H1 (cell line): ENCODE measurements around the gene ADH4.

Experiments
- CTBP2 ChIP-seq: IDR thresholded peaks from 2 replicates; pipeline ENCODE4 v1.7.0; 2011; ENCODE audit warnings: borderline replicate concordance, mild to moderate bottlenecking, moderate library complexity, mixed read lengths, low read length; ENCODE audit not compliant: insufficient read depth, insufficient read length
- HDAC2 ChIP-seq, 2 experiments: fragments of 300-600 bp in 1 of 2; sonication (generic) in 1 of 2; IDR thresholded peaks; 2 replicates each; pipeline ENCODE4 v1.6.1; 2011 to 2012; ENCODE audit warnings: low read depth in 2 of 2, low read length in 2 of 2, mild to moderate bottlenecking in 2 of 2, moderate library complexity in 2 of 2, borderline replicate concordance in 1 of 2, inconsistent platforms in 1 of 2
- NRF1 ChIP-seq: IDR thresholded peaks from 2 replicates; pipeline ENCODE4 v1.6.1; 2011; ENCODE audit warnings: mild to moderate bottlenecking, low read depth, low read length, improper control_type of control experiment
- POLR2AphosphoS5 ChIP-seq: IDR thresholded peaks from 2 replicates; pipeline ENCODE4 v1.6.1; 2011; ENCODE audit warnings: low read depth, low read length
- RAD21 ChIP-seq, 2 experiments: IDR thresholded peaks in 1 of 2; conservative IDR thresholded peaks in 1 of 2; 2 replicates each; pipeline ENCODE4 v1.6.1; 2011; ENCODE audit warnings: low read depth in 2 of 2, low read length in 2 of 2, improper control_type of control experiment in 1 of 2, inconsistent platforms in 1 of 2, mild to moderate bottlenecking in 1 of 2, moderate library complexity in 1 of 2
- RFX5 ChIP-seq: IDR thresholded peaks from 2 replicates; pipeline ENCODE4 v1.6.1; 2011; ENCODE audit warnings: low read depth, low read length, improper control_type of control experiment, borderline replicate concordance
- TF ChIP-seq, protein P1 (sequence below), 3 experiments: IDR thresholded peaks; 1 replicate in 2 of 3; 2 replicates in 1 of 3; pipeline versions ENCODE4 v1.5.1 to v1.6.1; 2011; ENCODE audit warnings: low read length in 3 of 3, mild to moderate bottlenecking in 3 of 3, inconsistent platforms in 2 of 3, low read depth in 1 of 3, moderate library complexity in 1 of 3; ENCODE audit not compliant: insufficient read depth in 1 of 3; ENCODE audit errors: control extremely low read depth in 1 of 3

DNA sequence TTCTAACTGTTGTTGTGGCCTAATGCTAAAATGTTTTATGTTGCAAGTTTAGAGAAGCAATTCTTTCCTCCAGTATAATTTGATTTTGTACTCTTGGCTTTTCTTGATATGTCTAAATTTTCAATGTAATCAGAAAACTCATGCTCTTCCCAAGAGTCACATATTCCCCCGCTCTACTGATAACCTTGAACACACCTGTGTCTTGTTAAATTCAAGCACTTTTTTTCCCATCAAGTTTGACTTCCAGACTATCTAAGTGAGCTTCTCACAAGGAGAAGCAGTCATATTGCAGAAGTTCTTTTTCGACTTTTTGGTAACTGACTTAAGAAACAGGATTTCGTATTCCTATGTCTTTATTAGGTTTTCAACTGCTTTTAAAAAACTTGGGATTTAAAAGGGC lies 7.4 kb upstream of the ADH4 start:
- TF ChIP-seq, protein P1, sequence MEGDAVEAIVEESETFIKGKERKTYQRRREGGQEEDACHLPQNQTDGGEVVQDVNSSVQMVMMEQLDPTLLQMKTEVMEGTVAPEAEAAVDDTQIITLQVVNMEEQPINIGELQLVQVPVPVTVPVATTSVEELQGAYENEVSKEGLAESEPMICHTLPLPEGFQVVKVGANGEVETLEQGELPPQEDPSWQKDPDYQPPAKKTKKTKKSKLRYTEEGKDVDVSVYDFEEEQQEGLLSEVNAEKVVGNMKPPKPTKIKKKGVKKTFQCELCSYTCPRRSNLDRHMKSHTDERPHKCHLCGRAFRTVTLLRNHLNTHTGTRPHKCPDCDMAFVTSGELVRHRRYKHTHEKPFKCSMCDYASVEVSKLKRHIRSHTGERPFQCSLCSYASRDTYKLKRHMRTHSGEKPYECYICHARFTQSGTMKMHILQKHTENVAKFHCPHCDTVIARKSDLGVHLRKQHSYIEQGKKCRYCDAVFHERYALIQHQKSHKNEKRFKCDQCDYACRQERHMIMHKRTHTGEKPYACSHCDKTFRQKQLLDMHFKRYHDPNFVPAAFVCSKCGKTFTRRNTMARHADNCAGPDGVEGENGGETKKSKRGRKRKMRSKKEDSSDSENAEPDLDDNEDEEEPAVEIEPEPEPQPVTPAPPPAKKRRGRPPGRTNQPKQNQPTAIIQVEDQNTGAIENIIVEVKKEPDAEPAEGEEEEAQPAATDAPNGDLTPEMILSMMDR (IDR thresholded peaks at IDR 0.05; ENCODE audit: control extremely low read depth in 1 of 3, insufficient read depth in 1 of 3, low read depth in 1 of 3, low read length in 3 of 3), result no peak
- TF ChIP-seq CTBP2 (no peak), NRF1 (no peak), HDAC2 (IDR thresholded peaks at IDR 0.05; ENCODE audit: borderline replicate concordance in 1 of 2, low read depth in 2 of 2, low read length in 2 of 2) (no peak), RFX5 (no peak), RAD21 (IDR thresholded peaks at IDR 0.05 in 1 of 2, conservative IDR thresholded peaks at IDR 0.05 in 1 of 2; ENCODE audit: low read depth in 2 of 2, low read length in 2 of 2) (no peak), POLR2AphosphoS5 (no peak)
